Measurements from ENCODE around the gene PRPF6.

PRPF6 gene

GRCh38 chr20:64076061-64076997 lies 95.4 kb downstream of the PRPF6 start:
- DNase-seq (ENCODE audit: low read depth in 3 of 3), result no peak

GRCh38 chr20:64077094-64077493 lies 96.2 kb downstream of the PRPF6 start:
- DNase-seq (ENCODE audit: low read depth in 3 of 3), result no peak

- DNase-seq (ENCODE audit: low read depth in 3 of 3), result no peak
Measured at GRCh38 chr20:64077541-64077875, 96.6 kb downstream of the PRPF6 start.

- DNase-seq (ENCODE audit: low read depth in 3 of 3), result no peak
Measured at GRCh38 chr20:64077876-64078551, 97.1 kb downstream of the PRPF6 start.

GRCh38 chr20:64078934-64079272 lies 98.0 kb downstream of the PRPF6 start:
- no peak for DNase-seq (ENCODE audit: low read depth in 3 of 3)

- no peak for DNase-seq (ENCODE audit: low read depth in 3 of 3)
Measured at GRCh38 chr20:64079273-64080012, 98.5 kb downstream of the PRPF6 start, which contains the start of gene RGS19. TSS of gene RGS19 (minus strand) at chr20:64079518. CDS start at chr20:64076886, 2,632 bp downstream.

- no peak for DNase-seq (ENCODE audit: low read depth in 3 of 3)
Measured at GRCh38 chr20:64080013-64080812, 99.3 kb downstream of the PRPF6 start, which contains the start of gene OPRL1. TSS of gene OPRL1 (plus strand) at chr20:64080082. CDS start at chr20:64092721, 12,639 bp downstream.

- no peak for DNase-seq (ENCODE audit: low read depth in 3 of 3)
Measured at GRCh38 chr20:64080813-64081623, 100.1 kb downstream of the PRPF6 start.

GRCh38 chr20:64081624-64081964 lies 100.7 kb downstream of the PRPF6 start:
- no peak for DNase-seq (ENCODE audit: low read depth in 3 of 3)

- no peak for DNase-seq (ENCODE audit: low read depth in 3 of 3)
Measured at GRCh38 chr20:64082126-64082731, 101.3 kb downstream of the PRPF6 start.
